Retinal pigment epithelial cell (primary cell): Measurements from ENCODE around the gene NXNL2.
A peak's percentile ranks its signal among the peaks of the same experiment; 100 is the strongest.

Experiments
- DNase-seq: peaks from one replicate; pipeline ENCODE4 v3.0.0-alpha.2; 2010; ENCODE audit warnings: low read depth
- H3K4me3 ChIP-seq: 2 replicates; pipeline ENCODE4 v1.5.1; 2011; ENCODE audit warnings: mild to moderate bottlenecking, low read length, control low read depth, moderate library complexity
- CTCF ChIP-seq: conservative IDR thresholded peaks from 2 replicates; pipeline ENCODE4 v1.5.1; 2011; ENCODE audit warnings: low read depth, low read length, control low read depth, inconsistent platforms

The NXNL2 gene

GRCh38 chr9:88578121-88579049, 43.4 kb downstream of the NXNL2 start:
- no peak for DNase-seq
- no peak overlapping the region for H3K4me3 ChIP-seq
- TF ChIP-seq CTCF, result peak; percentile 93

GRCh38 chr9:88579050-88579715, 44.2 kb downstream of the NXNL2 start:
- no peak for TF ChIP-seq CTCF
- DNase-seq, result no peak
- no peak overlapping the region for H3K4me3 ChIP-seq

- DNase-seq, result no peak
- TF ChIP-seq CTCF, result no peak
- H3K4me3 ChIP-seq, result no peak overlapping the region
These were observed 46.0 kb downstream of the NXNL2 start for GRCh38 chr9:88580961-88581360.

GRCh38 chr9:88583901-88584596, 49.1 kb downstream of the NXNL2 start:
- TF ChIP-seq CTCF, result peak; percentile 14
- no peak overlapping the region for H3K4me3 ChIP-seq
- peak; percentile 85 for DNase-seq

- no peak for TF ChIP-seq CTCF
- no peak for DNase-seq
- H3K4me3 ChIP-seq, result no peak overlapping the region
These were observed 50.4 kb downstream of the NXNL2 start for GRCh38 chr9:88585426-88585825.

GRCh38 chr9:88586452-88586851, 51.5 kb downstream of the NXNL2 start:
- no peak for TF ChIP-seq CTCF
- H3K4me3 ChIP-seq, result no peak overlapping the region
- DNase-seq, result no peak
